ENCODE measurements around the gene C2orf42. TPM values are rescaled to one million over a fixed set of nuclear protein-coding genes. Genes with fewer than 3 reads are reported as not detected.

The C2orf42 gene
- total and polyA plus RNA-seq, 10 of the 15 experiments (the other 5 are each of a cell fraction or from before 2014, with no cell fraction given): 5.5 to 19.8 (median 11.5) TPM

DNA sequence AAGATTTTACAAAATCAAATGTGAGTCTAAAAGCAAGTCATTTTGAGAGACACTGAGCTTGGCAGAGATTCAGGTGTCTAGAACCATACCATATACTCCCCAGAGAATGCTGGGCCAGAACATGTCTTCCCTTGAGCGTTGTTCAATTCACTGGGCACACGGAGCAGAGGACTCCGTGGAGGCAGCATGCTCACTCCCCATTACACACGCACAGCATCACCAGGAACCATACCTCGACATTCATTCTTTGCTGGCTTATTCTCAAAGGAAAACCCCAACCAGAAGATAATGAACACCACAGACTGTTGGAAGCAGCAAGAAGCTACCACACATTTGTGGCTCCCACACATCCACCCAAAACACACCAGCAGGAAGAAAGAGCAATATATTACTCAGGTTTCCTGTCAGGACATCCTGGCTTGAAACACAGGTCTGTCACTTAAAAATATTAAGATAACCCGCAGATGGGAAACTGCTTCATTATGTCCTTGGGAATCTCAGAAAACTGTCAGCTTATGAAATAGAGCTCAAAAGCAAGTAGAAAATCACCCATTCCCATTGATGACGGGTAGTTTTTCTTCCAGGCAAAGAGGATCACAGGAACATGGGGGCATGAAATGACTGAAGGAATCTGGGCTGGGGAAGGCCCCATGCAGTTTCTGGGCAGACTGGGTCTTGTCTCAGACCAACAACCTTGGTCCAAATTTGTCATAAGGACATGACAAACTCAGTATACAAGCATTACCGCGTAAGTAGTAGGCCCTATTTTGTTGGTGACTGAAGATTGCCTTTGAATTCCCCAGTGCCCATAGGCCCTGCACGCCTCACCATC is 57.1 kb downstream of the C2orf42 start (continued):
- TF ChIP-seq, protein P1, sequence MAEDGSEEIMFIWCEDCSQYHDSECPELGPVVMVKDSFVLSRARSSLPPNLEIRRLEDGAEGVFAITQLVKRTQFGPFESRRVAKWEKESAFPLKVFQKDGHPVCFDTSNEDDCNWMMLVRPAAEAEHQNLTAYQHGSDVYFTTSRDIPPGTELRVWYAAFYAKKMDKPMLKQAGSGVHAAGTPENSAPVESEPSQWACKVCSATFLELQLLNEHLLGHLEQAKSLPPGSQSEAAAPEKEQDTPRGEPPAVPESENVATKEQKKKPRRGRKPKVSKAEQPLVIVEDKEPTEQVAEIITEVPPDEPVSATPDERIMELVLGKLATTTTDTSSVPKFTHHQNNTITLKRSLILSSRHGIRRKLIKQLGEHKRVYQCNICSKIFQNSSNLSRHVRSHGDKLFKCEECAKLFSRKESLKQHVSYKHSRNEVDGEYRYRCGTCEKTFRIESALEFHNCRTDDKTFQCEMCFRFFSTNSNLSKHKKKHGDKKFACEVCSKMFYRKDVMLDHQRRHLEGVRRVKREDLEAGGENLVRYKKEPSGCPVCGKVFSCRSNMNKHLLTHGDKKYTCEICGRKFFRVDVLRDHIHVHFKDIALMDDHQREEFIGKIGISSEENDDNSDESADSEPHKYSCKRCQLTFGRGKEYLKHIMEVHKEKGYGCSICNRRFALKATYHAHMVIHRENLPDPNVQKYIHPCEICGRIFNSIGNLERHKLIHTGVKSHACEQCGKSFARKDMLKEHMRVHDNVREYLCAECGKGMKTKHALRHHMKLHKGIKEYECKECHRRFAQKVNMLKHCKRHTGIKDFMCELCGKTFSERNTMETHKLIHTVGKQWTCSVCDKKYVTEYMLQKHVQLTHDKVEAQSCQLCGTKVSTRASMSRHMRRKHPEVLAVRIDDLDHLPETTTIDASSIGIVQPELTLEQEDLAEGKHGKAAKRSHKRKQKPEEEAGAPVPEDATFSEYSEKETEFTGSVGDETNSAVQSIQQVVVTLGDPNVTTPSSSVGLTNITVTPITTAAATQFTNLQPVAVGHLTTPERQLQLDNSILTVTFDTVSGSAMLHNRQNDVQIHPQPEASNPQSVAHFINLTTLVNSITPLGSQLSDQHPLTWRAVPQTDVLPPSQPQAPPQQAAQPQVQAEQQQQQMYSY (CRISPR knock-in tag; IDR thresholded peaks at IDR 0.05): no peak
- TF ChIP-seq ZBED1 (IDR thresholded peaks at IDR 0.05; ENCODE audit: borderline replicate concordance) (no peak), ESRRA (IDR thresholded peaks at IDR 0.05; ENCODE audit: low read length) (no peak), STAT1 (conservative IDR thresholded peaks at IDR 0.05) (no peak; the same call in 1 of the 2 replicates), SPI1 (IDR thresholded peaks at IDR 0.05; ENCODE audit: borderline replicate concordance, insufficient read depth, low read depth, low read length) (no peak), NFIC (IDR thresholded peaks at IDR 0.05; ENCODE audit: low read depth, low read length) (peak; percentile 70), SREBF1 (IDR thresholded peaks at IDR 0.05; ENCODE audit: low read length) (no peak), CBX5 (IDR thresholded peaks at IDR 0.05; ENCODE audit: low read depth) (no peak; the same call in 1 of the 2 replicates), YY1 (IDR thresholded peaks at IDR 0.05; ENCODE audit: low read depth, low read length) (peak; percentile 70), ETV6 (conservative IDR thresholded peaks at IDR 0.05 in 1 of 2, IDR thresholded peaks at IDR 0.05 in 1 of 2; ENCODE audit: borderline replicate concordance in 1 of 2, low read depth in 1 of 2) (peak in 1 of 2 experiments; percentile 73; a peak in 2 of 4 replicates)
- TF ChIP-seq, protein P2, sequence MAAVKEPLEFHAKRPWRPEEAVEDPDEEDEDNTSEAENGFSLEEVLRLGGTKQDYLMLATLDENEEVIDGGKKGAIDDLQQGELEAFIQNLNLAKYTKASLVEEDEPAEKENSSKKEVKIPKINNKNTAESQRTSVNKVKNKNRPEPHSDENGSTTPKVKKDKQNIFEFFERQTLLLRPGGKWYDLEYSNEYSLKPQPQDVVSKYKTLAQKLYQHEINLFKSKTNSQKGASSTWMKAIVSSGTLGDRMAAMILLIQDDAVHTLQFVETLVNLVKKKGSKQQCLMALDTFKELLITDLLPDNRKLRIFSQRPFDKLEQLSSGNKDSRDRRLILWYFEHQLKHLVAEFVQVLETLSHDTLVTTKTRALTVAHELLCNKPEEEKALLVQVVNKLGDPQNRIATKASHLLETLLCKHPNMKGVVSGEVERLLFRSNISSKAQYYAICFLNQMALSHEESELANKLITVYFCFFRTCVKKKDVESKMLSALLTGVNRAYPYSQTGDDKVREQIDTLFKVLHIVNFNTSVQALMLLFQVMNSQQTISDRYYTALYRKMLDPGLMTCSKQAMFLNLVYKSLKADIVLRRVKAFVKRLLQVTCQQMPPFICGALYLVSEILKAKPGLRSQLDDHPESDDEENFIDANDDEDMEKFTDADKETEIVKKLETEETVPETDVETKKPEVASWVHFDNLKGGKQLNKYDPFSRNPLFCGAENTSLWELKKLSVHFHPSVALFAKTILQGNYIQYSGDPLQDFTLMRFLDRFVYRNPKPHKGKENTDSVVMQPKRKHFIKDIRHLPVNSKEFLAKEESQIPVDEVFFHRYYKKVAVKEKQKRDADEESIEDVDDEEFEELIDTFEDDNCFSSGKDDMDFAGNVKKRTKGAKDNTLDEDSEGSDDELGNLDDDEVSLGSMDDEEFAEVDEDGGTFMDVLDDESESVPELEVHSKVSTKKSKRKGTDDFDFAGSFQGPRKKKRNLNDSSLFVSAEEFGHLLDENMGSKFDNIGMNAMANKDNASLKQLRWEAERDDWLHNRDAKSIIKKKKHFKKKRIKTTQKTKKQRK (IDR thresholded peaks at IDR 0.05; ENCODE audit: low read depth, low read length): no peak
- TF ChIP-seq, protein P3, sequence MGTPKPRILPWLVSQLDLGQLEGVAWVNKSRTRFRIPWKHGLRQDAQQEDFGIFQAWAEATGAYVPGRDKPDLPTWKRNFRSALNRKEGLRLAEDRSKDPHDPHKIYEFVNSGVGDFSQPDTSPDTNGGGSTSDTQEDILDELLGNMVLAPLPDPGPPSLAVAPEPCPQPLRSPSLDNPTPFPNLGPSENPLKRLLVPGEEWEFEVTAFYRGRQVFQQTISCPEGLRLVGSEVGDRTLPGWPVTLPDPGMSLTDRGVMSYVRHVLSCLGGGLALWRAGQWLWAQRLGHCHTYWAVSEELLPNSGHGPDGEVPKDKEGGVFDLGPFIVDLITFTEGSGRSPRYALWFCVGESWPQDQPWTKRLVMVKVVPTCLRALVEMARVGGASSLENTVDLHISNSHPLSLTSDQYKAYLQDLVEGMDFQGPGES (IDR thresholded peaks at IDR 0.05): no peak; the same call in 1 of the 2 replicates
- TF ChIP-seq, protein P4, sequence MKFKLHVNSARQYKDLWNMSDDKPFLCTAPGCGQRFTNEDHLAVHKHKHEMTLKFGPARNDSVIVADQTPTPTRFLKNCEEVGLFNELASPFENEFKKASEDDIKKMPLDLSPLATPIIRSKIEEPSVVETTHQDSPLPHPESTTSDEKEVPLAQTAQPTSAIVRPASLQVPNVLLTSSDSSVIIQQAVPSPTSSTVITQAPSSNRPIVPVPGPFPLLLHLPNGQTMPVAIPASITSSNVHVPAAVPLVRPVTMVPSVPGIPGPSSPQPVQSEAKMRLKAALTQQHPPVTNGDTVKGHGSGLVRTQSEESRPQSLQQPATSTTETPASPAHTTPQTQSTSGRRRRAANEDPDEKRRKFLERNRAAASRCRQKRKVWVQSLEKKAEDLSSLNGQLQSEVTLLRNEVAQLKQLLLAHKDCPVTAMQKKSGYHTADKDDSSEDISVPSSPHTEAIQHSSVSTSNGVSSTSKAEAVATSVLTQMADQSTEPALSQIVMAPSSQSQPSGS (IDR thresholded peaks at IDR 0.05; ENCODE audit: low read length): peak; percentile 77; the same call in 1 of the 2 replicates
